CD4-positive, alpha-beta T cell treated with Interleukin-2 at 100 ng/mL for 4 hours (primary cell): ENCODE data around the gene ARID1A.

Experiments
- DNase-seq: peaks from one replicate; pipeline ENCODE4 v3.0.0-alpha.2; 2020; ENCODE audit warnings: low spot score

ARID1A gene

DNA sequence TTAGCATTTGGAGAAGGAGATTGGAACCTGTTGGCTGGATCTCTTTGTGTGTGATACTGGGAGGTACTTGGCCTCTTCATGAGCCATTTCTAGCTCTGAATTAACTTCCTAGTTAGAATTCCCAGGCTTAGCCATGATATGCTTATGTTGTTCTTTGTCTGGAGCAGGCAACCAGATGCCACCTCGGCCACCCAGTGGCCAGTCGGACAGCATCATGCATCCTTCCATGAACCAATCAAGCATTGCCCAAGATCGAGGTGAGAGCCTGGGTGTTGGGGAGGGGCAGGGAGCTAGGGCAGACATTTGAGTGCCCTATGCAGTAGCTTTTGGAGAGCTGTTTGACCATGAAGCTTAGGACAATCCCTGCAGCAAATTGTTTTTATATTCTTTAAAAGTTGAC lies 65.4 kb downstream of the ARID1A start:
- DNase-seq: no peak

DNA sequence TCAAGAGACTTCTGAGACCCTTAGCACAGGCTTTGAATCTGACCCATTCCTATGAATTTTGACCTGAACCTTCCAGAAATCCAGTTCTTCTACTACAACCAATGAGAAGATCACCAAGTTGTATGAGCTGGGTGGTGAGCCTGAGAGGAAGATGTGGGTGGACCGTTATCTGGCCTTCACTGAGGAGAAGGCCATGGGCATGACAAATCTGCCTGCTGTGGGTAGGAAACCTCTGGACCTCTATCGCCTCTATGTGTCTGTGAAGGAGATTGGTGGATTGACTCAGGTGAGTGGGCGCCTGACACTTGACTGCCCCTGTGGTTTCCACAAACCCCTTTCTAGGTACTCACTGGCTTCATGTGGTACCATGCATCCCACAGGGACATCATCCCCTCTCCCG lies 71.9 kb downstream of the ARID1A start:
- no peak for DNase-seq

DNA sequence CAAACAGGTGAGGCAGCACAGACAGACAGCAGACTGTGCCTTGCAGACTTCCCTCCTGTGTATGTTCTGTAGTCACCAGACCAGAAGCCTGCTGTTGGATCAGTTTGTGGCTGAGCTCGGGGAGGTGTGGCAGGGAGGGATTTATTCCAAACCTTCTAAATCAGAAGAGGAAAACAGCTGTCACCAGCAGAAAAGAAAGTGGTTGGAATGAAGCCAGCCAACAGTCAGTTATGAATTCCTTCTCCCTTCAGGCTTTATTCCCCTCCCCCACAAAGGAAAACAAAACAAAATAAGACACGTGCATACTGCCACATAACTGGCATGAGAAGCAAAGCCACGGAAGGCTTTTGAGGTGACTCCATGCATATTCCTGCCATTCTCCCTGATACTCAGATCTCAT lies 72.9 kb downstream of the ARID1A start:
- DNase-seq: no peak

DNA sequence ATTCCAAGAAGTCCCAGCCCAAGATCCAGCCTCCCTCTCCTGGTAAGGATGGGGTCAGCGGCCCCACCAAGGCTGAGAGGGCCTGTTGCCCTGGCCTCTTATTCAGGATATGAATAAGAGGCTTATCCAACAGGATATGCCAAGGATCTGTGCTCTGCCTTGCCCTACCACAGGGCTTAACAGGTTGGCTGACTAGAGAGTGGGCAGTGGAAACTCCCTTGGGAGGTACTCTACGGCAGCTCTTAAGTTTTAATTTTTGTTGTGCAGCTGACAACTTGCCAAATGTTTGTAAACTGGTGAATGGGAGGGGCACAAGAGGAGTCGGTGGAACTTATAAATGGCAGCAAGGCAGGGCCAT lies 75.4 kb downstream of the ARID1A start:
- no peak for DNase-seq

DNA sequence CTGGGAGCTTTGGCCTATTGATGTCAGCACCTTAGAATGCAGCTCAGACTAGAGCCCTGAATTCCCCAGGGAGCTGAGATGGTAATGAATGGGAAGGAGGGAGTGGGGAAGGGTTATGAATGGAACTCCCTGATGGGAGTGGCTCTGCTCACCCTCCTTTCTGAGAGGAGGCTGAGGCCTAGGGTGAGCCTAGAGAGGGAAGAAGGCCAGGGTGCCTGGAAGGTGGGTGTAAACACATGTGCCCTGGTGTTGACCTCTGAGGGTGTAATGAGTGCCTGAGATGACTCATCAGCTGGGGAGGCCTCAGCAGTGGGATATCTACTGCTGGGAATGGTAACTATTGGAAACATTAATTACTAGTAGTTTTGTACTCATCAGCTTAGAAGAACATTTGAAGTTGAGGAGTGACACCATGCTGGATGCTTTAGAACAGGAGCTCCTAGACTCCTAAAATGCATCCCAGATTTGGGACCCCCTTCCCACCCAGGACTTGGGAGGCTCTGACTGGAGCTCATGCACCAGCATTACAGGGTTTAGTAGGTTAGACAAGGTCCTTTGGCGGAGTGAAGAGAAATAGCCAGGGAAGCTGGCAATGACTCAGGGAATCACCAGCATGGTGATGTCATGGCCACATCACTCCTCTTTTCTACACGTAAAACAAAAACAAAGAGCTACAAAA lies 76.0 kb downstream of the ARID1A start:
- no peak for DNase-seq

DNA sequence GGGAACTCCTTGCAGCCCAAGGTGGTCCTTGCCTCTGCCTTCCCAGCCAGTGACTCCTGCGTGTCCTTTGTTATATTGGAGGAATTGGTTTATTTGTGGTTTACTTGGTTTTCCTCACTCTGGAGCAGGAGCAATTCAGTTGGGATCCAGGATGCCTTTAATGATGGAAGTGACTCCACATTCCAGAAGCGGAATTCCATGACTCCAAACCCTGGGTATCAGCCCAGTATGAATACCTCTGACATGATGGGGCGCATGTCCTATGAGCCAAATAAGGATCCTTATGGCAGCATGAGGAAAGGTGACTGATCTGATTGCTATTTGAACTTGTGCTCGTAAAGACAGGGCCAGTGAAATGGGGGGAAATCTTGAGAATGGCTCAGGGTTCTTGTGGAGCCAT lies 76.9 kb downstream of the ARID1A start:
- no peak for DNase-seq

DNA sequence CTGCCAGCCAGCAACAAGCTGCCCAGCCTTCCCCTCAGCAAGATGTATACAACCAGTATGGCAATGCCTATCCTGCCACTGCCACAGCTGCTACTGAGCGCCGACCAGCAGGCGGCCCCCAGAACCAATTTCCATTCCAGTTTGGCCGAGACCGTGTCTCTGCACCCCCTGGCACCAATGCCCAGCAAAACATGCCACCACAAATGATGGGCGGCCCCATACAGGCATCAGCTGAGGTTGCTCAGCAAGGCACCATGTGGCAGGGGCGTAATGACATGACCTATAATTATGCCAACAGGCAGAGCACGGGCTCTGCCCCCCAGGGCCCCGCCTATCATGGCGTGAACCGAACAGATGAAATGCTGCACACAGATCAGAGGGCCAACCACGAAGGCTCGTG lies 78.6 kb downstream of the ARID1A start:
- no peak for DNase-seq

DNA sequence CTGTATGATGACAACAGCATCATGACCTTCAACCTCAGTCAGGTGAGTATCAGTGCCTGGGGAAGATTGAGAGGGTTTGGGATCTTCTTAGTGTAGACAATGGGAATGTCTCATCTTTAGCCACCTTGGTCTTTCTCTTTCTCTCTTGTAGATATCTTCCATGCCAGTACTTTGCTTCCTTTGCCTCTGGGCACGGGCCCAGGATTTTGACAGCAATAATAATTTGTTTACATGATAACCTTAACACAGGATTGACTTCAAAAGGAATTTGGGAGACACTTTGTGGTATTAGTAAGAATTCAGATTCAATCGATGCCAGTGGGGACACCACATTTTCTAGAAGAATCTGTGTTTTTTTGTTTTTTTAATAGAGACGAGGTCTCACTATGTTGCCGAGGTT lies 79.9 kb downstream of the ARID1A start:
- DNase-seq: no peak

DNA sequence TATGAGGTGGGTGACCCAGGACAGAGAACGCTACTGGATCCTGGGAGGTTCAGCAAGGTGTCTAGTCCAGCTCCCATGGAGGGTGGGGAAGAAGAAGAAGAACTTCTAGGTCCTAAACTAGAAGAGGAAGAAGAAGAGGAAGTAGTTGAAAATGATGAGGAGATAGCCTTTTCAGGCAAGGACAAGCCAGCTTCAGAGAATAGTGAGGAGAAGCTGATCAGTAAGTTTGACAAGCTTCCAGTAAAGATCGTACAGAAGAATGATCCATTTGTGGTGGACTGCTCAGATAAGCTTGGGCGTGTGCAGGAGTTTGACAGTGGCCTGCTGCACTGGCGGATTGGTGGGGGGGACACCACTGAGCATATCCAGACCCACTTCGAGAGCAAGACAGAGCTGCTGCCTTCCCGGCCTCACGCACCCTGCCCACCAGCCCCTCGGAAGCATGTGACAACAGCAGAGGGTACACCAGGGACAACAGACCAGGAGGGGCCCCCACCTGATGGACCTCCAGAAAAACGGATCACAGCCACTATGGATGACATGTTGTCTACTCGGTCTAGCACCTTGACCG lies 83.4 kb downstream of the ARID1A start:
- no peak for DNase-seq

DNA sequence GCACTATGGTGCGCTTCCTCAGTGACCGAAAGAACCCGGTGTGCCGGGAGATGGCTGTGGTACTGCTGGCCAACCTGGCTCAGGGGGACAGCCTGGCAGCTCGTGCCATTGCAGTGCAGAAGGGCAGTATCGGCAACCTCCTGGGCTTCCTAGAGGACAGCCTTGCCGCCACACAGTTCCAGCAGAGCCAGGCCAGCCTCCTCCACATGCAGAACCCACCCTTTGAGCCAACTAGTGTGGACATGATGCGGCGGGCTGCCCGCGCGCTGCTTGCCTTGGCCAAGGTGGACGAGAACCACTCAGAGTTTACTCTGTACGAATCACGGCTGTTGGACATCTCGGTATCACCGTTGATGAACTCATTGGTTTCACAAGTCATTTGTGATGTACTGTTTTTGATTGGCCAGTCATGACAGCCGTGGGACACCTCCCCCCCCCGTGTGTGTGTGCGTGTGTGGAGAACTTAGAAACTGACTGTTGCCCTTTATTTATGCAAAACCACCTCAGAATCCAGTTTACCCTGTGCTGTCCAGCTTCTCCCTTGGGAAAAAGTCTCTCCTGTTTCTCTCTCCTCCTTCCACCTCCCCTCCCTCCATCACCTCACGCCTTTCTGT lies 84.6 kb downstream of the ARID1A start:
- no peak for DNase-seq

DNA sequence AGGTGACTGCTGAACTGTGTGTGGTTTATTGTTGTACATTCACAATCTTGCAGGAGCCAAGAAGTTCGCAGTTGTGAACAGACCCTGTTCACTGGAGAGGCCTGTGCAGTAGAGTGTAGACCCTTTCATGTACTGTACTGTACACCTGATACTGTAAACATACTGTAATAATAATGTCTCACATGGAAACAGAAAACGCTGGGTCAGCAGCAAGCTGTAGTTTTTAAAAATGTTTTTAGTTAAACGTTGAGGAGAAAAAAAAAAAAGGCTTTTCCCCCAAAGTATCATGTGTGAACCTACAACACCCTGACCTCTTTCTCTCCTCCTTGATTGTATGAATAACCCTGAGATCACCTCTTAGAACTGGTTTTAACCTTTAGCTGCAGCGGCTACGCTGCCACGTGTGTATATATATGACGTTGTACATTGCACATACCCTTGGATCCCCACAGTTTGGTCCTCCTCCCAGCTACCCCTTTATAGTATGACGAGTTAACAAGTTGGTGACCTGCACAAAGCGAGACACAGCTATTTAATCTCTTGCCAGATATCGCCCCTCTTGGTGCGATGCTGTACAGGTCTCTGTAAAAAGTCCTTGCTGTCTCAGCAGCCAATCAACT lies 85.5 kb downstream of the ARID1A start:
- no peak for DNase-seq

DNA sequence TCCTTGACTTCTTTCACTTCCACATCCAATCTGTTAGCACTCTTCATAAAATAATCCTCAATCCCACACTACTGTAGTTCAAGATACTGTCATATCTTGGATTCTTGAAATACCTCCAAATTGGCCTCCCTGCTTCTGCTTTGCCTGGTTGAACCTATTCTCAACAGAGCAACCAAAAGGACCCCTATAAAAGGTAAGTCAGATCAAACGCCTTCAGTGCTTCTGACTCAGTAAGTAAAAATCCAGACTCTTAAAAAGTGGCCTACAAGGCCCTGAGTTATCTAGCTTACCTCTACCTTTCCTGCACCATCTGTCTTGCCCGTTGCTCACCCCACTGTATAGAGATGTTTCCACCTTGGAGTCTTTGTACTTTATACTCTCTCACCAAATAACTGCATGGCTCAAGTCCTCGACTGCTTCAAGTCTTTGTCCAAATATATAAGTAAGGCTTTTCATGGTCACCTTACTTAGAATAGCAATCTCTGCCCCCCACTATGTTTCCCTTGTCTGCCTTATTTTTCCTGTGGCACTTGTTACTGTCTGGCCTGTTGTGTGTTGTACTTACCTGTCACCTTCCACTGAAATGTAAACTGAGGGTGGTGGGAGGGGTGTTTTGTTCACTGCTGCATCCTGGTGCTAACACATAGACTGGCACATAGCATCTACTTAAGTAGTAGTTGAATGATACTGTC lies 86.9 kb downstream of the ARID1A start:
- DNase-seq: no peak

DNA sequence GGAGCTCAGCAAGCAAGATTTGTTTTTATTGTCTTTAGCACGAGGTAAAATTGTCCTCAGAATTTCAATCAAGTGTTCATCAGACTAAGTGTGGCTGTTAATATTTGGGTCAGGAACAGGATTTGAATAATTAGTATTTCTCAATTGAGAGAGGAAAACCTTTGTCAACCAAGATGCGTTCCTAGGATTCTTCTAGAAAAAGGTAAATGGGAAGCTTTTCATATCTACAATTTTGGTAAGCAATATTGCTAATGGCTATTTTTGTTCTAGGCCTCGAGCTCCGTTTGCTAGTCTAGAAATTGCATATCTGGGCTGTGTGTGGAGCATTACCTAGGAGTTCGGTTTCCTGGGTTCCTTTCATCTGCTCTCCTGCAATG lies 87.8 kb downstream of the ARID1A start:
- DNase-seq: no peak

DNA sequence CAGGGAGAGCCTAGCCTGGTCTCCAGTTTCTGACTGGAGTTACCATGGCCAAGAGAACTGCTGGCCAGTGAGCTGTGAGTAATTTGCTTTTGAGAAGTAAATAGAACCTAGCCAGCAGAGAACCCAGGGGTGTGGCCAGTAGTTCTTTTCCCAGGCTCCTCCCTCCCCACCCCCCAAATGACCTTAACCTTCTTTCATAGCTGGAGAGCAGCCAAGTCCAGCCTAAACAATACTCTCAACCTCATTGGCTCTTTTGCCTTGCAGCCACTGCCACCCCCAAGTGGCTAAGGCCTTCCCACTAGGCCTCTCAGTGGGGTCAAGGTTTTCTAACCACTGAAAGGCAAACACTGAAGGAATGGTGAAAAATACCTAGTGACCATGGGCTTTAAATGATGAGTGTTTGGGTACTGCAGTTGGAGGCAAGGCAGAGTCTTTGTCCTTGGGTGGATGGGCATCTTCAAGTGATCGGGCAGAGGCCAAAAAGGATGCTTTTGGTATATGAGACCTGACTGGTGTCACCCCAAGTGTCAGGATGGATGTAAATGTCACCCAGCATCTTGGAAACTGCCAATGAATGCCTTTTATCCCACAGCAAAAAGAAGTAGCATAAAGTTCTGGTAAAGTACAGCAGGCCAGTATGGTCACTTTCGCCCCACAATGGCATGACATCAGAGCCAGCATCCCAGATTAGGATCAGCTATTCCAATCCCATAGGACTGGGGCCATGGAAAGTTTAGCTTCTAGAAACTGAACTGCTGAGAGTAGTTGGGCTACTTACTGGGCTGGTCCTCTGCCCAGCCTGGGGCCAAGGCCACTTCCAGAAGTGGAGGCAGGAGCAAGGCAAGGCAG lies 88.4 kb downstream of the ARID1A start:
- DNase-seq: no peak

DNA sequence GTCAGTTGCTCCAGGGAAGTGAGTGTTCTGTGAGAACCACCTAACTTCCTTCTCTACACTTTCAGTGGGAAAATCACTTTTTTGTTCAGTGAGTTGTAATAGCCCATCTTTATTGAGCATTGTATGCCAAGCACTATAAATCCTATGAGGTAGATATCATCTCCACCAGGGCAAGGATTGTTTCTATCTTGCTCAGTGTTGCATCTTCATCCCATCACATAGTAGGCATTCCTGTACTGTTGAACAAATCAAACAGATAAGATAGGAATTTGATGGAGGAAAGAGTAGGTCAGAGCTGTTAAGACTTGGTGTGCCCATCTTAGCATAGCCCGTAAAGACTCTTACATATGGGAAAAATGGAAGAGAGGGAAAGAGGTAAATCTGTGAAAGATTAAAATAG lies 89.1 kb downstream of the ARID1A start:
- DNase-seq: no peak

DNA sequence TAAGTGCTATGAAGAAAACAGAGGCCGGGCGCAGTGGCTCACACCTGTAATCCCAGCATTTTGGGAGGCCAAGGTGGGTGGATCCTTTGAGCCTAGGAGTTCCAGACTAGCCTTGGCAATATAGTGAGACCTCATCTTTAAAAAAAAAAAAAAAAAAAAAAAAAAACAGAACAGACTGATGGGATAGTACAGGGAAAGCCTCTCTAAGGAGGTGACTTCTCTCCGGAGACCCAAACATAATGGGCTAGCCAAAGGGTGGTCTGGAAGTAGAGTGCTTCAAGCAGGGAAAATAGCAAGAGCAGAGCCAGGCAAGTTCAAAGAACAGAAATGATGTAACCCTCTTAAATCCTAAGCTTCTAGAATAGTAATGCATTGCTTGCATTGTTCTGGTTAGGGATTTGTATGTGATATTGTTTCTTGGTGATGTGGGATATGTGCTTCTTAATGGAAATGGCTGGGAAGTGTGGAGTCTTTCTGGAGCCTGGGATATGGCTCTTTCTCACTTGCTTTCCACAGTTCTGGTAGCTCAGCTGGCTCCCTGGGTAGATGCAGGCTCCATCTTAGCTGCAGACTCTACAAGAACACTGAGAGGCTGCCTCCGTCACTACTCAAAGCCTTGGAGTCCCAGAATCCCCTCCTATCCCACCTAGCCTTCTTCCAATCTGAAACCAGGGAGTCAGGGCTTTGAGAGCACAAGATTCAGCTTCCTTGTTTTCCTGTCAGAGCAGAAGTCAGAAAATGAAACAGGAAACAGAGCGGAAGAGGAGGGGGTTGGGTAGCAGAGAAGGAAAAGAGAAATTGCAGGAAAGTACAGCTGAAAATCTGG lies 90.0 kb downstream of the ARID1A start:
- DNase-seq: no peak

DNA sequence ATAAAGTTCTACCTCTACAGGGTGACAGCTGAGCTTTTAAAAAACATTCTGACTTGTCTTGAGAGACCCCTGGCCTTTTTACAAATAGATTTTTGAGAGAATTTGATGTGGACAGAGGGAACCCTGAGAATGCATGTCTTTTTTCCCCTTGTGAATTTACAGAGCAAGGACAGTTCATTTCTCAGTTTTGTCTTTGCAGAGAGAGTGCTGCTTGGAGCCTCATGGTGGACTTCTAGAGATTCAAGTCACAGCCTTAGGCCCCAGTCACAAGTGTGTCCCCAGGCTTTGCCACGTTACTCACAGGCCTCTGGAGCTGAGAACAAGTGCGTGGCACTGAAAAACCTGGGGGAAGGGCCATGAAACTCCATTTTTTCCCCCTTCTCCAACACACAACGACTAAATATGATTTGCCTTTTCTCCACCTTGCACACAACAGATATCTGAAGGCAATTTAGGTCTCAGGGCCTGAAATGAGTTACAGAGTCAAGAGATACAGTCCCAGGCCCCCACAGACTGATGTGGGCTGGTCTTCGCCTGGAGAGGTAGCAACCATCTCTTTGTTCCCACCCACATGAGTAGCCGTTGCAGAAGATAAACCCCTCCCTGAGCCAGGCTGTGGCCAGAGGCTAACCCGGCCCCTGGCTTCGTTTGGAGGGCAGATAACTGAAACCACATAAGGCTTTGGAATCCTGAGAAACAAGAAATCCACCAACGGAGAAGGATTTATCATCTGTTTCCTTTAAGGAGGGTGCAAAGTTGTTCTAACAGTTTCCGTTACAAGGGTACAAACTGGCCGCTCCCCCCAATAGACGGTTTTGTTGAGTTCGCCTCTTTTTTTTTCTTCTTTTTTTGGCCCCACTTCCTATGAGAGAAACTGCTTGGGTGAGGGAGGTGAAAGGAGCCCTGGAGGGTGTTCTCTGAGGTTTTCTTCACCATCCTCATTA lies 90.9 kb downstream of the ARID1A start:
- peak; percentile 36 for DNase-seq

DNA sequence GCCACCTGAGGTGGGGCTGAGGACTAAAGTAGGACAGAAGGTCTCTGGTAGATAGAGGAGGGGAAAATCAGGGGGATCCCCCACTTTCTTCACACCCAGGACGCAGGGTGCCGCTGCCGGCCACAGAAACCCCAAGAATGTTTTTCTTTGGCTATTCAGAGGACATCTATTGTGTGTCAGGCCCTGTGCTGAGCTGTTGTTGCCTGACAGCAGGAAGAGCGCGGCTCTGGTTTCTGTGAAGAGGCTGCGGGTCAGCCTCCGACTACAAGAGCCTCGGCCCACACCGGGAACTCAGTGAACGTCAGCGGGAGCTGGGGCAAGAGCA lies 91.5 kb downstream of the ARID1A start:
- DNase-seq: peak; percentile 88

DNA sequence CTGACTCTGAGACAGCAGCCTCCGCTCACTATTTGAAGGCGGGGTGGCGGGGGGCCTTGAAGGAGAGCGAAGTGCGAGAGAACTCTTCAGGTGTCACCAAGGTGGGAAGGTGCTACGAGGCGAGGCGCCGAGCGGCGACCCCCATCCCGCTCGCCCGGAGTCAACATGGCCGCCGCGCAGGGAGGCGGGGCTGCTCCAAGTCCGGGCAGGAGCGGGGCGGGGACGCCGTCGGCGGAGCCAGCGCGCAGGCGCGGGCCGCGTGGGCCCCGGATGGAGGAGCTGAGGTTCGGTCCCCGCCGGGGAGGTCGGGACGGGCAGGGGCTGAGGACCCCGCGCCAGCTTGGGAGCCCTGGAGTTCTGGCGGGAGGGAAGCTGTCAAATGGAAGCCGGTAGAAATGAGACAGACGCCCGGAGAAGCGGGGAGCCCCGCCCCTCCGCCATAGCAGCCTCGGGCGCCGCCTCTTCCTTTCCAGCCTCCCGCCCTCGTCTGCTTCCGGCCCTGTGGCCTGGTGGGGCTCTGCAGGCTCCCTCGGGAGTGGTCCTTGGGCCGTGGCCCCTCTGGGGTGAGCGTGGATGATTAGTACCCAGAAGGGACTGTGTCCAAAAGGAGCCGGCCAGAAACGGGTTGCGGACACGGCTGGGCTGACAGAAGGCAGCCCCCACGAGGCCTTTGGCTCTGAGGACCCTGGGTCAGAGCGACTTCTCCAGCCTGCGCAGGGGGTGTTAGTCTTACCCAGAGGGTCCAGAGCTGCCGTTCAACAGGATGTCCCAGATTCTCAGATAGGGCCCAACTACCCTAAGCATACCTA lies 92.1 kb downstream of the ARID1A start, which contains the start of gene PIGV:
Gene PIGV (plus strand): TSS at position 245 of the 809 bp plus-strand sequence. CDS start 2,866 bp downstream, outside the sequence.
- DNase-seq: peak; percentile 84
